Mucosa of descending colon (tissue), 3 donors: ENCODE results near the gene NRCAM. TPM values are rescaled to one million over a fixed set of nuclear protein-coding genes. Genes with fewer than 3 reads are reported as not detected.
A peak's percentile ranks its signal among the peaks of the same experiment; 100 is the strongest.

Experiments used
- ATAC-seq: fragments of 200-7000 bp; cut with Tn5 transposase; one replicate; pipeline ENCODE4 v1.9.1; 2020; ENCODE audit warnings: mild to moderate bottlenecking, moderate library complexity
- DNase-seq, 3 donors: peaks; one replicate each; pipeline ENCODE4 v3.0.0-alpha.2; 2020
- H3K36me3 ChIP-seq: fragments of 200-600 bp; one replicate; pipeline ENCODE4 v1.8.0; 2021; ENCODE audit warnings: low read depth, mild to moderate bottlenecking
- H3K4me1 ChIP-seq: fragments of 200-600 bp; one replicate; pipeline ENCODE4 v1.8.0; 2021; ENCODE audit warnings: low read depth, mild to moderate bottlenecking
- H3K4me3 ChIP-seq: fragments of 200-600 bp; one replicate; pipeline ENCODE4 v1.8.0; 2021; ENCODE audit warnings: mild to moderate bottlenecking
- H3K9me3 ChIP-seq: fragments of 200-600 bp; one replicate; pipeline ENCODE4 v1.8.0; 2021; ENCODE audit warnings: mild to moderate bottlenecking
- CTCF ChIP-seq: fragments of 200-600 bp; IDR thresholded peaks from one replicate; pipeline ENCODE4 v1.8.0; 2022; ENCODE audit warnings: antibody characterized with exemption, mild to moderate bottlenecking
- intact Hi-C, 2 donors: fragments of 100-400 bp; cut with DNase I in 1 of 2; cut with micrococcal nuclease in 1 of 2; formaldehyde crosslinking; loops; one replicate each; pipeline versions ENCODE4 v1.11.0 to v1.11.1; 2022; cut with DNase I, micrococcal nuclease
- total RNA-seq, 3 donors: library from RNA; stranded (reverse); fragmentation: NEBNext Ultra II Directional in 2 of 3; extraction: Animal tissue kit (Norgen Biotek cat#: 25700) in 2 of 3; gene quantifications; one replicate each; pipeline versions ENCODE4 v1.2.1 to v1.2.4, GENCODE V29; 2021 to 2023
- donor health status: DM: no; HTN: no; CAD: no; lungs with moderate emphysema.
- donor health status: DM: no; HTN: no; CAD: no.
- donor health status: DM: no; HTN: yes; CAD: no.

Gene NRCAM
- total RNA-seq, 3 donors from 2014 or later = 1.0 to 3.4 (median 2.3) TPM

- DNase-seq = no peak
These were observed 313.5 kb downstream of the NRCAM start for GRCh38 chr7:108142675-108143259.

GRCh38 chr7:108142180-108142579 is 314.1 kb downstream of the NRCAM start:
- Histone ChIP-seq H3K4me3 (no peak overlapping the region), H3K9me3 (no peaks in the 10 kb centered on the region), H3K4me1 (no peaks in the 10 kb centered on the region), H3K36me3 (no peaks in the 10 kb centered on the region)
- DNase-seq (no peak), ATAC-seq (no peak)
- intact Hi-C loops = no loop called here
- no peak for TF ChIP-seq CTCF

More at GRCh38 chr7:108142675-108143259, 313.5 kb downstream of the NRCAM start:
- intact Hi-C loops = no loop called here
- Histone ChIP-seq H3K36me3 (no peaks in the 10 kb centered on the region), H3K9me3 (no peaks in the 10 kb centered on the region), H3K4me3 (no peak overlapping the region), H3K4me1 (no peaks in the 10 kb centered on the region)
- peak; percentile 42 for ATAC-seq
- no peak for TF ChIP-seq CTCF

GRCh38 chr7:108140671-108141070 is 315.6 kb downstream of the NRCAM start:
- TF ChIP-seq CTCF = no peak
- Histone ChIP-seq H3K4me1 (no peaks in the 10 kb centered on the region), H3K36me3 (no peaks in the 10 kb centered on the region), H3K9me3 (no peaks in the 10 kb centered on the region), H3K4me3 (no peak overlapping the region)
- DNase-seq = no peak
- intact Hi-C loops = no loop called here
- no peak for ATAC-seq

- no peaks in the 10 kb centered on the region for H3K9me3 ChIP-seq
- no peak for ATAC-seq
- no peak overlapping the region for H3K4me3 ChIP-seq
- no peaks in the 10 kb centered on the region for H3K4me1 ChIP-seq
- no peak for TF ChIP-seq CTCF
- no peak for DNase-seq
- intact Hi-C loops = no loop called here
- H3K36me3 ChIP-seq = no peaks in the 10 kb centered on the region
These were observed 317.3 kb downstream of the NRCAM start for GRCh38 chr7:108138911-108139310.

- intact Hi-C loops = no loop called here
These were observed 318.2 kb downstream of the NRCAM start for GRCh38 chr7:108137993-108138392.

More at GRCh38 chr7:108137993-108138392, 318.2 kb downstream of the NRCAM start:
- H3K4me3 ChIP-seq = no peak overlapping the region
- ATAC-seq (no peak), DNase-seq (no peak)
- no peak for TF ChIP-seq CTCF
- no peaks in the 10 kb centered on the region for H3K36me3 ChIP-seq
- H3K9me3 ChIP-seq = no peaks in the 10 kb centered on the region
- no peaks in the 10 kb centered on the region for H3K4me1 ChIP-seq
